OCI-LY1 (cell line): Measurements from ENCODE around the gene OR6C65.

ENCODE experiments used
- EZH2 ChIP-seq: fragments of 200-600 bp; sonication (generic), shearing (Covaris generic); IDR thresholded peaks from 2 replicates; pipeline ENCODE4 v1.8.0; 2017; ENCODE audit warnings: borderline replicate concordance, mixed run types, mild to moderate bottlenecking, antibody characterized with exemption, low read length, moderate library complexity, mixed read lengths
- TF ChIP-seq, protein P1 (sequence below): fragments of 200-600 bp; sonication (generic), shearing (Covaris generic); IDR thresholded peaks from 2 replicates; pipeline ENCODE4 v1.5.1; 2017; ENCODE audit warnings: mild to moderate bottlenecking, antibody characterized with exemption, low read length, moderate library complexity, mixed read lengths

DNA sequence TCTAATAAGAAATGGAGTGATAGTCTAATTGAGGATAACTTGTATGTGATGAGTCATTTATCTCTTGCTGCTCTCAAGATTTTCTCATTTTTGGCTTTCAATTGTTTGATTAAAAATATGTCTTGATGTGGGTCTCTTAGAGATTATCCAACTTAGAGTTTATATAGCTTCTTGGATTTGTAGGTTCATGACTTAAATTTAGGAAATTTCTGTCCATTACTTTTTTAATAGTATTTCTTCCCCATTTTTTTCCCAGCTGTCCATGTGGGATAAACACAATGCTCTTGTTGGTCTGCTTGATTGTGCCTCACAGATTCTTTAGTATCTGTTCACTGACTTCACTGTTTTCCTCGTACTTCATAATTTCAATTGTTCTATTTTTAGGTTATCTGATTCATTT is 7.5 kb downstream of the OR6C65 start:
- TF ChIP-seq, protein P1, sequence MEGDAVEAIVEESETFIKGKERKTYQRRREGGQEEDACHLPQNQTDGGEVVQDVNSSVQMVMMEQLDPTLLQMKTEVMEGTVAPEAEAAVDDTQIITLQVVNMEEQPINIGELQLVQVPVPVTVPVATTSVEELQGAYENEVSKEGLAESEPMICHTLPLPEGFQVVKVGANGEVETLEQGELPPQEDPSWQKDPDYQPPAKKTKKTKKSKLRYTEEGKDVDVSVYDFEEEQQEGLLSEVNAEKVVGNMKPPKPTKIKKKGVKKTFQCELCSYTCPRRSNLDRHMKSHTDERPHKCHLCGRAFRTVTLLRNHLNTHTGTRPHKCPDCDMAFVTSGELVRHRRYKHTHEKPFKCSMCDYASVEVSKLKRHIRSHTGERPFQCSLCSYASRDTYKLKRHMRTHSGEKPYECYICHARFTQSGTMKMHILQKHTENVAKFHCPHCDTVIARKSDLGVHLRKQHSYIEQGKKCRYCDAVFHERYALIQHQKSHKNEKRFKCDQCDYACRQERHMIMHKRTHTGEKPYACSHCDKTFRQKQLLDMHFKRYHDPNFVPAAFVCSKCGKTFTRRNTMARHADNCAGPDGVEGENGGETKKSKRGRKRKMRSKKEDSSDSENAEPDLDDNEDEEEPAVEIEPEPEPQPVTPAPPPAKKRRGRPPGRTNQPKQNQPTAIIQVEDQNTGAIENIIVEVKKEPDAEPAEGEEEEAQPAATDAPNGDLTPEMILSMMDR = no peak
- no peak for TF ChIP-seq EZH2
